HEK293T (cell line): ENCODE data around the gene STAT5B.
"Not testable (repeated sequence)": the region's sequence is repeated elsewhere in the genome, so short reads cannot be mapped to it uniquely, and the experiment has no call there.

Experiments
- CTCF ChIA-PET: fragments of 350-600 bp; formaldehyde crosslinking; extraction: SDS; loops from one replicate; lab custom pipeline; 2021; ENCODE audit warnings: antibody characterized with exemption, inconsistent platforms; lab: Yijun Ruan, JAX
- POLR2A ChIA-PET: fragments of 350-600 bp; formaldehyde crosslinking; extraction: SDS; loops from one replicate; lab custom pipeline; 2020; ENCODE audit warnings: antibody characterized with exemption, inconsistent platforms; lab: Yijun Ruan, JAX
- DNase-seq: peaks from one replicate; pipeline ENCODE4 v3.0.0; 2012; ENCODE audit warnings: mixed read lengths; ENCODE audit errors: extremely low spot score
- ARNT ChIP-seq: fragments of 450-650 bp; IDR thresholded peaks from 2 replicates; pipeline ENCODE4 v1.6.1; 2017; ENCODE audit warnings: mild to moderate bottlenecking
- BHLHE40 ChIP-seq: fragments of 450-650 bp; IDR thresholded peaks from 2 replicates; pipeline ENCODE4 v1.6.1; 2016; ENCODE audit warnings: mild to moderate bottlenecking, moderate library complexity, borderline replicate concordance
- CTBP1 ChIP-seq: fragments of 450-650 bp; IDR thresholded peaks from 2 replicates; pipeline ENCODE4 v1.6.1; 2016; ENCODE audit warnings: borderline replicate concordance
- ELF4 ChIP-seq: fragments of 450-650 bp; IDR thresholded peaks from 2 replicates; pipeline ENCODE4 v1.6.1; 2017; ENCODE audit warnings: antibody characterized with exemption
- FOXA1 ChIP-seq: fragments of 450-650 bp; IDR thresholded peaks from 2 replicates; pipeline ENCODE4 v1.6.1; 2016; ENCODE audit warnings: mild to moderate bottlenecking
- FOXK2 ChIP-seq: fragments of 450-650 bp; IDR thresholded peaks from 2 replicates; pipeline ENCODE4 v1.6.1; 2016; ENCODE audit warnings: mild to moderate bottlenecking
- FOXM1 ChIP-seq: fragments of 450-650 bp; IDR thresholded peaks from 2 replicates; pipeline ENCODE4 v1.6.1; 2017; ENCODE audit warnings: mild to moderate bottlenecking, borderline replicate concordance
- HDGF ChIP-seq: fragments of 450-650 bp; IDR thresholded peaks from 2 replicates; pipeline ENCODE4 v1.6.1; 2017; ENCODE audit warnings: antibody characterized with exemption, borderline replicate concordance
- L3MBTL2 ChIP-seq: fragments of 450-650 bp; conservative IDR thresholded peaks from 2 replicates; pipeline ENCODE4 v1.6.1; 2016; ENCODE audit warnings: mild to moderate bottlenecking
- LEF1 ChIP-seq: fragments of 450-650 bp; IDR thresholded peaks from 2 replicates; pipeline ENCODE4 v1.6.1; 2017; ENCODE audit warnings: mild to moderate bottlenecking, borderline replicate concordance
- NFRKB ChIP-seq: fragments of 450-650 bp; IDR thresholded peaks from 2 replicates; pipeline ENCODE4 v1.6.1; 2016; ENCODE audit warnings: mild to moderate bottlenecking, moderate library complexity
- PKNOX1 ChIP-seq: fragments of 450-650 bp; IDR thresholded peaks from 2 replicates; pipeline ENCODE4 v1.6.1; 2016
- SP1 ChIP-seq: fragments of 450-650 bp; IDR thresholded peaks from 2 replicates; pipeline ENCODE4 v1.6.1; 2017
- SUZ12 ChIP-seq: fragments of 450-650 bp; IDR thresholded peaks from 2 replicates; pipeline ENCODE4 v1.6.1; 2016; ENCODE audit warnings: mild to moderate bottlenecking
- TARDBP ChIP-seq: fragments of 450-650 bp; IDR thresholded peaks from 2 replicates; pipeline ENCODE4 v1.6.1; 2016
- ZNF384 ChIP-seq: fragments of 450-650 bp; IDR thresholded peaks from 2 replicates; pipeline ENCODE4 v1.6.1; 2016

The STAT5B gene

GRCh38 chr17:42303694-42304093 is 27.5 kb upstream of the STAT5B start:
- CTCF ChIA-PET = no interaction called here
- POLR2A ChIA-PET = no interaction called here
- TF ChIP-seq ZNF384 = no peak
- no peak for TF ChIP-seq FOXM1
- no peak for TF ChIP-seq SUZ12
- no peak for TF ChIP-seq SP1
- TF ChIP-seq CTBP1 = no peak
- no peak for TF ChIP-seq NFRKB
- TF ChIP-seq BHLHE40 = no peak
- no peak for TF ChIP-seq L3MBTL2
- no peak for TF ChIP-seq ARNT
- TF ChIP-seq ELF4 = no peak
- no peak for TF ChIP-seq PKNOX1
- TF ChIP-seq TARDBP = no peak
- no peak for TF ChIP-seq FOXK2
- no peak for TF ChIP-seq FOXA1
- no peak for TF ChIP-seq HDGF
- no peak for DNase-seq

- POLR2A ChIA-PET = interaction anchor here (1.0 to 1.3 kb wide), 3 partner anchors 25 to 281 kb away, joined by 3 read pairs; partner anchors contain the start of genes GHDC, NKIRAS2 and STAT5B
- CTCF ChIA-PET = interaction anchor here (1.1 kb wide), 1 partner anchor 9 kb away, joined by 3 read pairs; no protein-coding TSS in a partner anchor
- no peak for DNase-seq
- TF ChIP-seq SUZ12 (no peak), ARNT (no peak), SP1 (no peak), CTBP1 (no peak), LEF1 (no peak), FOXK2 (no peak), HDGF (no peak), FOXA1 (no peak), BHLHE40 (no peak), ZNF384 (no peak), FOXM1 (no peak), L3MBTL2 (no peak)
These were observed 24.8 kb upstream of the STAT5B start for GRCh38 chr17:42301022-42301421.

- CTCF ChIA-PET, DNase-seq, POLR2A ChIA-PET: not testable (repeated sequence)
These were observed 23.7 kb upstream of the STAT5B start for GRCh38 chr17:42299913-42300312.

GRCh38 chr17:42299361-42299760 is 23.2 kb upstream of the STAT5B start:
- CTCF ChIA-PET, POLR2A ChIA-PET, DNase-seq: not testable (repeated sequence)

GRCh38 chr17:42297775-42298174 is 21.6 kb upstream of the STAT5B start:
- CTCF ChIA-PET, POLR2A ChIA-PET, DNase-seq: not testable (repeated sequence)

GRCh38 chr17:42296012-42296411 is 19.8 kb upstream of the STAT5B start:
- no peak for DNase-seq
- POLR2A ChIA-PET = no interaction called here
- CTCF ChIA-PET = no interaction called here
- TF ChIP-seq SP1 (no peak), NFRKB (no peak), L3MBTL2 (no peak), SUZ12 (no peak), CTBP1 (no peak), ARNT (no peak), PKNOX1 (no peak), LEF1 (no peak), ZNF384 (no peak), FOXM1 (no peak), BHLHE40 (no peak), FOXA1 (no peak), FOXK2 (no peak), HDGF (no peak), TARDBP (no peak), ELF4 (no peak)

GRCh38 chr17:42294469-42295398 is 18.5 kb upstream of the STAT5B start:
- no peak for TF ChIP-seq ELF4
- TF ChIP-seq FOXA1 = no peak
- no peak for TF ChIP-seq L3MBTL2
- TF ChIP-seq LEF1 = no peak
- no peak for TF ChIP-seq SP1
- no peak for TF ChIP-seq NFRKB
- no peak for TF ChIP-seq HDGF
- TF ChIP-seq CTBP1 = no peak
- TF ChIP-seq ARNT = no peak
- no peak for TF ChIP-seq TARDBP
- TF ChIP-seq FOXK2 = no peak
- no peak for TF ChIP-seq FOXM1
- TF ChIP-seq ZNF384 = no peak
- TF ChIP-seq BHLHE40 = no peak
- TF ChIP-seq SUZ12 = no peak
- TF ChIP-seq PKNOX1 = no peak
- ChIA-PET CTCF (interaction anchor here (0.6 to 0.8 kb wide), 2 partner anchors 543 to 1878 kb away, joined by 3 to 5 read pairs; no protein-coding TSS in a partner anchor), POLR2A (no interaction called here)
- DNase-seq = no peak
